CD14-positive monocyte (primary cell): ENCODE measurements around the gene RIT2. TPM values are rescaled to one million over a fixed set of nuclear protein-coding genes. Genes with fewer than 3 reads are reported as not detected.

Experiments
- DNase-seq, 3 donors: peaks; one replicate each; pipeline ENCODE4 v3.0.0-alpha.2; 2011 to 2022
- H2AFZ ChIP-seq: 2 replicates; pipeline ENCODE4 v1.6.0; 2012; ENCODE audit warnings: mild to moderate bottlenecking, low read depth, low read length, inconsistent platforms; ENCODE audit not compliant: insufficient read depth, poor library complexity, severe bottlenecking
- H3K27ac ChIP-seq, 2 donors: 1 replicate in 1 of 2; 2 replicates in 1 of 2; pipeline ENCODE4 v1.5.1; 2012 to 2013; ENCODE audit warnings: low read length in 2 of 2, control low read depth in 1 of 2, inconsistent platforms in 1 of 2, low read depth in 1 of 2, mild to moderate bottlenecking in 1 of 2
- H3K27me3 ChIP-seq, 2 donors: one replicate each; pipeline versions ENCODE4 v1.6.0 to v1.6.1; 2011 to 2013; ENCODE audit warnings: low read length in 2 of 2; ENCODE audit not compliant: control insufficient read depth in 2 of 2, insufficient read depth in 2 of 2
- H3K36me3 ChIP-seq, 2 donors: replicated peaks in 1 of 2; 1 replicate in 1 of 2; 2 replicates in 1 of 2; pipeline versions ENCODE4 v1.5.1 to v1.6.1; 2012 to 2013; ENCODE audit warnings: low read length in 2 of 2, control low read depth in 1 of 2, inconsistent platforms in 1 of 2, mild to moderate bottlenecking in 1 of 2; ENCODE audit not compliant: insufficient read depth in 2 of 2, control insufficient read depth in 1 of 2
- H3K4me1 ChIP-seq, 2 donors: 1 replicate in 1 of 2; 2 replicates in 1 of 2; pipeline versions ENCODE4 v1.5.1 to v1.6.1; 2012 to 2013; ENCODE audit warnings: low read length in 2 of 2, control low read depth in 1 of 2, inconsistent platforms in 1 of 2, mild to moderate bottlenecking in 1 of 2, moderate library complexity in 1 of 2; ENCODE audit not compliant: insufficient read depth in 2 of 2, control insufficient read depth in 1 of 2
- H3K4me2 ChIP-seq: replicated peaks from 2 replicates; pipeline ENCODE3; 2012; ENCODE audit warnings: low read length, moderate library complexity, mild to moderate bottlenecking; ENCODE audit not compliant: poor library complexity, severe bottlenecking; ENCODE audit errors: extremely low read depth
- H3K4me3 ChIP-seq, 3 experiments: fragments of 200-600 bp in 1 of 3; sonication (generic) in 1 of 3; replicated peaks in 1 of 3; 1 replicate in 2 of 3; 2 replicates in 1 of 3; pipeline ENCODE4 v1.5.1; 2011 to 2013; ENCODE audit warnings: low read length in 3 of 3, mild to moderate bottlenecking in 3 of 3, control low read depth in 2 of 3, low read depth in 2 of 3, inconsistent platforms in 1 of 3, moderate library complexity in 1 of 3
- H3K79me2 ChIP-seq: 2 replicates; pipeline ENCODE4 v1.6.0; 2012; ENCODE audit warnings: mild to moderate bottlenecking, control low read depth, inconsistent platforms, low read length, moderate library complexity; ENCODE audit not compliant: insufficient read depth
- H3K9ac ChIP-seq: 2 replicates; pipeline ENCODE4 v1.6.0; 2017; ENCODE audit warnings: low read length, mild to moderate bottlenecking; ENCODE audit not compliant: insufficient read depth, poor library complexity, severe bottlenecking
- H3K9me3 ChIP-seq, 2 donors: replicated peaks in 1 of 2; 1 replicate in 1 of 2; 2 replicates in 1 of 2; pipeline versions ENCODE4 v1.5.1 to v1.6.1; 2012 to 2013; ENCODE audit warnings: low read length in 2 of 2, control low read depth in 1 of 2; ENCODE audit not compliant: control insufficient read depth in 1 of 2, insufficient read depth in 1 of 2
- H4K20me1 ChIP-seq: 2 replicates; pipeline ENCODE4 v1.6.0; 2012; ENCODE audit warnings: mild to moderate bottlenecking, low read length, control low read depth, moderate library complexity; ENCODE audit not compliant: insufficient read depth
- H3K27ac Mint-ChIP-seq, 7 donors: one replicate each; pipeline ENCODE4 v1.8.0; 2020; ENCODE audit warnings: mild to moderate bottlenecking in 7 of 7, mixed read lengths in 7 of 7, moderate library complexity in 6 of 7, inconsistent platforms in 2 of 7
- H3K27me3 Mint-ChIP-seq, 3 donors: one replicate each; pipeline ENCODE4 v1.8.0; 2021 to 2022; ENCODE audit warnings: low read depth in 3 of 3, mild to moderate bottlenecking in 3 of 3, mixed read lengths in 3 of 3, moderate library complexity in 3 of 3, inconsistent platforms in 1 of 3
- H3K36me3 Mint-ChIP-seq, 2 donors: one replicate each; pipeline ENCODE4 v1.8.0; 2020; ENCODE audit warnings: mixed read lengths in 2 of 2, inconsistent platforms in 1 of 2, mild to moderate bottlenecking in 1 of 2
- H3K4me1 Mint-ChIP-seq: one replicate; pipeline ENCODE4 v1.8.0; 2020; ENCODE audit warnings: mild to moderate bottlenecking, mixed read lengths
- H3K4me3 Mint-ChIP-seq, 2 donors: one replicate each; pipeline ENCODE4 v1.8.0; 2020; ENCODE audit warnings: mild to moderate bottlenecking in 2 of 2, mixed read lengths in 2 of 2, moderate library complexity in 1 of 2
- H3K9me3 Mint-ChIP-seq, 7 donors: one replicate each; pipeline ENCODE4 v1.8.0; 2020 to 2022; ENCODE audit warnings: mixed read lengths in 7 of 7, mild to moderate bottlenecking in 6 of 7, moderate library complexity in 6 of 7, inconsistent platforms in 2 of 7
- CTCF ChIP-seq: fragments of 200-600 bp; IDR thresholded peaks from one replicate; pipeline ENCODE4 v1.8.0; 2022; ENCODE audit warnings: antibody characterized with exemption, mild to moderate bottlenecking
- WGBS: methylation state at CpG from one replicate; pipeline ENCODE4 v1.1.5; 2013; ENCODE audit warnings: missing lambda C conversion rate; ENCODE audit not compliant: insufficient coverage; 5-methylcytosine and 5-hydroxymethylcytosine counted together
- intact Hi-C, 2 donors: fragments of 100-400 bp; cut with micrococcal nuclease; formaldehyde crosslinking; loops; one replicate each; pipeline versions ENCODE4 v1.15.0 to v1.15.1; 2023
- polyA plus RNA-seq, 3 donors: library from polyadenylated mRNA; depleted of rRNA in 1 of 3; unstranded in 2 of 3; stranded (reverse) in 1 of 3; fragments of 300-500 nt in 2 of 3; fragments of >200 nt in 1 of 3; fragmentation: Illumina TruSeq in 2 of 3; gene quantifications; 1 replicate in 2 of 3; 2 replicates in 1 of 3; pipeline ENCODE4 v1.2.3, GENCODE V29; 2012 to 2021

The RIT2 gene
- polyA plus RNA-seq, 3 donors = not detected

- no peak overlapping the region for H3K4me3 ChIP-seq
- no peaks in the 10 kb centered on the region for H3K9me3 ChIP-seq
- no peak overlapping the region for H3K27ac Mint-ChIP-seq
- H3K4me3 Mint-ChIP-seq = no peak overlapping the region
- no peaks in the 10 kb centered on the region for H3K27me3 ChIP-seq
- no peaks in the 10 kb centered on the region for H3K79me2 ChIP-seq
- no peaks in the 10 kb centered on the region for H3K4me1 ChIP-seq
- no peak overlapping the region for H3K9ac ChIP-seq
- H3K4me2 ChIP-seq = no peak overlapping the region
- intact Hi-C loops = no loop called here
- H3K9me3 Mint-ChIP-seq = peaks cover 0 to 2% (median 0%) of the 10 kb centered on the region in 7 donors
- H2AFZ ChIP-seq = no peak overlapping the region
- DNase-seq = no peak
- no peak overlapping the region for H3K27ac ChIP-seq
- no peaks in the 10 kb centered on the region for H3K36me3 Mint-ChIP-seq
- no peaks in the 10 kb centered on the region for H3K4me1 Mint-ChIP-seq
- H3K27me3 Mint-ChIP-seq = peaks cover 0 to 3% (median 0%) of the 10 kb centered on the region in 3 donors
- H4K20me1 ChIP-seq = no peaks in the 10 kb centered on the region
- no CpG with 5 or more reads among the region's 1 CpG for WGBS
- no peak for TF ChIP-seq CTCF
- H3K36me3 ChIP-seq = no peaks in the 10 kb centered on the region
These were observed 186.3 kb downstream of the RIT2 start for GRCh38 chr18:42929181-42929580.

DNA sequence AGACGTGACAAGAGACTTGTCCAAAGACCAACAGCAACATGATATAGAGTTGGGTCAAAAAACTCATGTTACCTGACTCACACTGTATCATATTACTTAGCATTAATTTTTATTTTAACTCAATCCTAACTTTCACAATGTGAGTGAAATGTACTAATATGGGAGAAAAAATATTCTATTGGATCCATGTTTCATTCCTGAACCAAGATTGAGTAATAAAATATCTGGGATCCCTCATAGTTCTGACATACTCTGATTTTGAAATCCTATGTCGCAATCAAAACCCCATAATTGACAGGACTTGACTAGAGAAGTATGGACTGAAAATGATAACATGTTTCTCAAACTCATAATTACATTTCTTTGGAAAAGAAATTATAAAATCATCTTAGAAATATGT, 190.4 kb downstream of the RIT2 start:
- H3K4me1 ChIP-seq = no peaks in the 10 kb centered on the region
- no peaks in the 10 kb centered on the region for H3K9me3 ChIP-seq
- no peak overlapping the region for H3K4me3 ChIP-seq
- Mint-ChIP-seq H3K27me3 (no peaks in the 10 kb centered on the region), H3K4me3 (no peak overlapping the region), H3K27ac (no peak overlapping the region), H3K9me3 (peaks cover 0 to under 1% (median 0%) of the 10 kb centered on the region in 7 donors), H3K4me1 (no peaks in the 10 kb centered on the region), H3K36me3 (no peaks in the 10 kb centered on the region)
- no peaks in the 10 kb centered on the region for H3K27me3 ChIP-seq
- no peak for TF ChIP-seq CTCF
- no peak overlapping the region for H3K9ac ChIP-seq
- intact Hi-C loops = no loop called here
- H3K27ac ChIP-seq = no peak overlapping the region
- no peak for DNase-seq
- H2AFZ ChIP-seq = no peak overlapping the region
- WGBS = no CpG with 5 or more reads among the region's 2 CpGs
- no peak overlapping the region for H3K4me2 ChIP-seq
- H3K79me2 ChIP-seq = no peaks in the 10 kb centered on the region
- no peaks in the 10 kb centered on the region for H4K20me1 ChIP-seq
- no peaks in the 10 kb centered on the region for H3K36me3 ChIP-seq
